ENCODE measurements around the gene LPIN1. TPM values are rescaled to one million over a fixed set of nuclear protein-coding genes. Genes with fewer than 3 reads are reported as not detected.

LPIN1 gene
- total RNA-seq, 1 donor from 2014 or later = 18.8 TPM

GRCh38 chr2:11705063-11705462, 41.4 kb upstream of the LPIN1 start:
- Histone ChIP-seq H3K27ac (ENCODE audit: low read depth, low read length) (no peak overlapping the region), H3K4me1 (ENCODE audit: control insufficient read depth in 3 of 3, insufficient read depth in 3 of 3, low read length in 3 of 3) (peaks cover 0 to 12% (median 5%) of the 10 kb centered on the region in 3 donors), H3K4me3 (ENCODE audit: low read length in 3 of 3) (no peak overlapping the region), H3K36me3 (ENCODE audit: control insufficient read depth in 3 of 3, insufficient read depth in 3 of 3, low read length in 3 of 3) (no peaks in the 10 kb centered on the region), H3K9me3 (ENCODE audit: control insufficient read depth in 3 of 3, low read length in 3 of 3) (no peaks in the 10 kb centered on the region), H3K27me3 (ENCODE audit: control insufficient read depth in 3 of 3, insufficient read depth in 3 of 3, low read length in 3 of 3) (no peaks in the 10 kb centered on the region), H3K9ac (ENCODE audit: low read depth in 1 of 3, low read length in 3 of 3) (no peak overlapping the region)

- H3K27me3 ChIP-seq (ENCODE audit: control insufficient read depth in 3 of 3, insufficient read depth in 3 of 3, low read length in 3 of 3) = no peaks in the 10 kb centered on the region
- H3K9ac ChIP-seq (ENCODE audit: low read depth in 1 of 3, low read length in 3 of 3) = no peak overlapping the region
- no peak overlapping the region for H3K27ac ChIP-seq (ENCODE audit: low read depth, low read length)
- no peaks in the 10 kb centered on the region for H3K36me3 ChIP-seq (ENCODE audit: control insufficient read depth in 3 of 3, insufficient read depth in 3 of 3, low read length in 3 of 3)
- no peak overlapping the region for H3K4me3 ChIP-seq (ENCODE audit: low read length in 3 of 3)
- H3K9me3 ChIP-seq (ENCODE audit: control insufficient read depth in 3 of 3, low read length in 3 of 3) = no peaks in the 10 kb centered on the region
- peaks cover 0 to 5% (median 3%) of the 10 kb centered on the region in 3 donors for H3K4me1 ChIP-seq (ENCODE audit: control insufficient read depth in 3 of 3, insufficient read depth in 3 of 3, low read length in 3 of 3)
Measured at GRCh38 chr2:11705711-11706110, 40.7 kb upstream of the LPIN1 start.

GRCh38 chr2:11708106-11708505, 38.3 kb upstream of the LPIN1 start:
- Histone ChIP-seq H3K9me3 (ENCODE audit: control insufficient read depth in 3 of 3, low read length in 3 of 3) (no peaks in the 10 kb centered on the region), H3K27ac (ENCODE audit: low read depth, low read length) (no peak overlapping the region)

GRCh38 chr2:11709293-11709692, 37.1 kb upstream of the LPIN1 start:
- no peak overlapping the region for H3K27ac ChIP-seq (ENCODE audit: low read depth, low read length)

More at GRCh38 chr2:11708106-11708505, 38.3 kb upstream of the LPIN1 start:
- H3K36me3 ChIP-seq (ENCODE audit: control insufficient read depth in 3 of 3, insufficient read depth in 3 of 3, low read length in 3 of 3) = no peaks in the 10 kb centered on the region
- peaks cover 0 to 5% (median 0%) of the 10 kb centered on the region in 3 donors for H3K4me1 ChIP-seq (ENCODE audit: control insufficient read depth in 3 of 3, insufficient read depth in 3 of 3, low read length in 3 of 3)
- no peak overlapping the region for H3K9ac ChIP-seq (ENCODE audit: low read depth in 1 of 3, low read length in 3 of 3)
- no peak overlapping the region for H3K4me3 ChIP-seq (ENCODE audit: low read length in 3 of 3)
- H3K27me3 ChIP-seq (ENCODE audit: control insufficient read depth in 3 of 3, insufficient read depth in 3 of 3, low read length in 3 of 3) = no peaks in the 10 kb centered on the region

GRCh38 chr2:11710210-11710609, 36.2 kb upstream of the LPIN1 start:
- no peaks in the 10 kb centered on the region for H3K27me3 ChIP-seq (ENCODE audit: control insufficient read depth in 3 of 3, insufficient read depth in 3 of 3, low read length in 3 of 3)
- H3K27ac ChIP-seq (ENCODE audit: low read depth, low read length) = no peak overlapping the region
- H3K4me3 ChIP-seq (ENCODE audit: low read length in 3 of 3) = no peak overlapping the region
- H3K36me3 ChIP-seq (ENCODE audit: control insufficient read depth in 3 of 3, insufficient read depth in 3 of 3, low read length in 3 of 3) = peaks cover 0 to 4% (median 0%) of the 10 kb centered on the region in 3 donors
- H3K9ac ChIP-seq (ENCODE audit: low read depth in 1 of 3, low read length in 3 of 3) = no peak overlapping the region
- no peaks in the 10 kb centered on the region for H3K9me3 ChIP-seq (ENCODE audit: control insufficient read depth in 3 of 3, low read length in 3 of 3)
- H3K4me1 ChIP-seq (ENCODE audit: control insufficient read depth in 3 of 3, insufficient read depth in 3 of 3, low read length in 3 of 3) = peaks cover 0 to 5% (median 0%) of the 10 kb centered on the region in 3 donors

More at GRCh38 chr2:11709293-11709692, 37.1 kb upstream of the LPIN1 start:
- H3K4me3 ChIP-seq (ENCODE audit: low read length in 3 of 3) = no peak overlapping the region
- no peaks in the 10 kb centered on the region for H3K9me3 ChIP-seq (ENCODE audit: control insufficient read depth in 3 of 3, low read length in 3 of 3)
- H3K36me3 ChIP-seq (ENCODE audit: control insufficient read depth in 3 of 3, insufficient read depth in 3 of 3, low read length in 3 of 3) = no peaks in the 10 kb centered on the region
- H3K4me1 ChIP-seq (ENCODE audit: control insufficient read depth in 3 of 3, insufficient read depth in 3 of 3, low read length in 3 of 3) = peaks cover 0 to 5% (median 0%) of the 10 kb centered on the region in 3 donors
- H3K9ac ChIP-seq (ENCODE audit: low read depth in 1 of 3, low read length in 3 of 3) = no peak overlapping the region
- H3K27me3 ChIP-seq (ENCODE audit: control insufficient read depth in 3 of 3, insufficient read depth in 3 of 3, low read length in 3 of 3) = no peaks in the 10 kb centered on the region

GRCh38 chr2:11710632-11711353, 35.6 kb upstream of the LPIN1 start:
- H3K4me1 ChIP-seq (ENCODE audit: control insufficient read depth in 3 of 3, insufficient read depth in 3 of 3, low read length in 3 of 3) = peaks cover 0 to 5% (median 0%) of the 10 kb centered on the region in 3 donors
- no peak overlapping the region for H3K27ac ChIP-seq (ENCODE audit: low read depth, low read length)
- no peak overlapping the region for H3K4me3 ChIP-seq (ENCODE audit: low read length in 3 of 3)
- no peak overlapping the region for H3K9ac ChIP-seq (ENCODE audit: low read depth in 1 of 3, low read length in 3 of 3)
- no peaks in the 10 kb centered on the region for H3K9me3 ChIP-seq (ENCODE audit: control insufficient read depth in 3 of 3, low read length in 3 of 3)
- peaks cover 0 to 5% (median 0%) of the 10 kb centered on the region in 3 donors for H3K36me3 ChIP-seq (ENCODE audit: control insufficient read depth in 3 of 3, insufficient read depth in 3 of 3, low read length in 3 of 3)
- H3K27me3 ChIP-seq (ENCODE audit: control insufficient read depth in 3 of 3, insufficient read depth in 3 of 3, low read length in 3 of 3) = no peaks in the 10 kb centered on the region

GRCh38 chr2:11711354-11711716, 35.1 kb upstream of the LPIN1 start:
- H3K4me3 ChIP-seq (ENCODE audit: low read length in 3 of 3) = no peak overlapping the region
- no peak overlapping the region for H3K27ac ChIP-seq (ENCODE audit: low read depth, low read length)
- H3K36me3 ChIP-seq (ENCODE audit: control insufficient read depth in 3 of 3, insufficient read depth in 3 of 3, low read length in 3 of 3) = peaks cover 0 to 5% (median 0%) of the 10 kb centered on the region in 3 donors
- H3K9me3 ChIP-seq (ENCODE audit: control insufficient read depth in 3 of 3, low read length in 3 of 3) = no peaks in the 10 kb centered on the region
- no peak overlapping the region for H3K9ac ChIP-seq (ENCODE audit: low read depth in 1 of 3, low read length in 3 of 3)
- no peaks in the 10 kb centered on the region for H3K27me3 ChIP-seq (ENCODE audit: control insufficient read depth in 3 of 3, insufficient read depth in 3 of 3, low read length in 3 of 3)
- peaks cover 0 to 5% (median 0%) of the 10 kb centered on the region in 3 donors for H3K4me1 ChIP-seq (ENCODE audit: control insufficient read depth in 3 of 3, insufficient read depth in 3 of 3, low read length in 3 of 3)

GRCh38 chr2:11711751-11712150, 34.7 kb upstream of the LPIN1 start:
- H3K27me3 ChIP-seq (ENCODE audit: control insufficient read depth in 3 of 3, insufficient read depth in 3 of 3, low read length in 3 of 3) = no peaks in the 10 kb centered on the region
- H3K9ac ChIP-seq (ENCODE audit: low read depth in 1 of 3, low read length in 3 of 3) = no peak overlapping the region
- H3K27ac ChIP-seq (ENCODE audit: low read depth, low read length) = no peak overlapping the region

GRCh38 chr2:11712866-11713265, 33.6 kb upstream of the LPIN1 start:
- Histone ChIP-seq H3K9ac (ENCODE audit: low read depth in 1 of 3, low read length in 3 of 3) (no peak overlapping the region), H3K4me3 (ENCODE audit: low read length in 3 of 3) (no peak overlapping the region), H3K4me1 (ENCODE audit: control insufficient read depth in 3 of 3, insufficient read depth in 3 of 3, low read length in 3 of 3) (peaks cover 0 to 5% (median 0%) of the 10 kb centered on the region in 3 donors), H3K9me3 (ENCODE audit: control insufficient read depth in 3 of 3, low read length in 3 of 3) (no peaks in the 10 kb centered on the region), H3K27me3 (ENCODE audit: control insufficient read depth in 3 of 3, insufficient read depth in 3 of 3, low read length in 3 of 3) (no peaks in the 10 kb centered on the region), H3K27ac (ENCODE audit: low read depth, low read length) (no peak overlapping the region), H3K36me3 (ENCODE audit: control insufficient read depth in 3 of 3, insufficient read depth in 3 of 3, low read length in 3 of 3) (peaks cover 0 to 5% (median 0%) of the 10 kb centered on the region in 3 donors)

More at GRCh38 chr2:11711751-11712150, 34.7 kb upstream of the LPIN1 start:
- H3K9me3 ChIP-seq (ENCODE audit: control insufficient read depth in 3 of 3, low read length in 3 of 3) = no peaks in the 10 kb centered on the region
- peaks cover 0 to 5% (median 0%) of the 10 kb centered on the region in 3 donors for H3K36me3 ChIP-seq (ENCODE audit: control insufficient read depth in 3 of 3, insufficient read depth in 3 of 3, low read length in 3 of 3)
- H3K4me1 ChIP-seq (ENCODE audit: control insufficient read depth in 3 of 3, insufficient read depth in 3 of 3, low read length in 3 of 3) = peaks cover 0 to 5% (median 0%) of the 10 kb centered on the region in 3 donors
- no peak overlapping the region for H3K4me3 ChIP-seq (ENCODE audit: low read length in 3 of 3)

GRCh38 chr2:11713815-11714214, 32.6 kb upstream of the LPIN1 start:
- no peaks in the 10 kb centered on the region for H3K9me3 ChIP-seq (ENCODE audit: control insufficient read depth in 3 of 3, low read length in 3 of 3)
- peaks cover 0 to 5% (median 0%) of the 10 kb centered on the region in 3 donors for H3K36me3 ChIP-seq (ENCODE audit: control insufficient read depth in 3 of 3, insufficient read depth in 3 of 3, low read length in 3 of 3)
- no peak overlapping the region for H3K27ac ChIP-seq (ENCODE audit: low read depth, low read length)
- H3K9ac ChIP-seq (ENCODE audit: low read depth in 1 of 3, low read length in 3 of 3) = no peak overlapping the region
- H3K27me3 ChIP-seq (ENCODE audit: control insufficient read depth in 3 of 3, insufficient read depth in 3 of 3, low read length in 3 of 3) = no peaks in the 10 kb centered on the region
- H3K4me1 ChIP-seq (ENCODE audit: control insufficient read depth in 3 of 3, insufficient read depth in 3 of 3, low read length in 3 of 3) = peaks cover 0 to 5% (median 0%) of the 10 kb centered on the region in 3 donors
- no peak overlapping the region for H3K4me3 ChIP-seq (ENCODE audit: low read length in 3 of 3)
